HuH-7.5 (cell line): Measurements from ENCODE around the gene HAO2.
A peak's percentile ranks its signal among the peaks of the same experiment; 100 is the strongest.
"Not testable (repeated sequence)": the region's sequence is repeated elsewhere in the genome, so short reads cannot be mapped to it uniquely, and the experiment has no call there.

Experiments used
- DNase-seq: peaks from one replicate; pipeline ENCODE4 v3.0.0; 2011; ENCODE audit warnings: low spot score

The HAO2 gene

GRCh38 chr1:119368554-119368953 lies at the start of gene HAO2:
Gene HAO2, plus strand, starts transcription at chr1:119368785. Its CDS starts 12,301 bp downstream, at chr1:119381086.
- no peak for DNase-seq

GRCh38 chr1:119320100-119320499 lies 48.5 kb upstream of the HAO2 start:
- no peak for DNase-seq

GRCh38 chr1:119321666-119322419 lies 46.7 kb upstream of the HAO2 start:
- DNase-seq: no peak

- no peak for DNase-seq
Observed at GRCh38 chr1:119323216-119323982, 45.2 kb upstream of the HAO2 start.

- no peak for DNase-seq
Observed at GRCh38 chr1:119324198-119324597, 44.4 kb upstream of the HAO2 start.

GRCh38 chr1:119326251-119326650 lies 42.3 kb upstream of the HAO2 start:
- DNase-seq: no peak

GRCh38 chr1:119327094-119327449 lies 41.5 kb upstream of the HAO2 start:
- no peak for DNase-seq

GRCh38 chr1:119327450-119328155 lies 41.0 kb upstream of the HAO2 start:
- no peak for DNase-seq

- DNase-seq: no peak
Observed at GRCh38 chr1:119329541-119330461, 38.8 kb upstream of the HAO2 start.

GRCh38 chr1:119330466-119331189 lies 38.0 kb upstream of the HAO2 start:
- DNase-seq: no peak

- DNase-seq: no peak
Observed at GRCh38 chr1:119331190-119331515, 37.4 kb upstream of the HAO2 start.

- no peak for DNase-seq
Observed at GRCh38 chr1:119331915-119332314, 36.7 kb upstream of the HAO2 start.

- DNase-seq: no peak
Observed at GRCh38 chr1:119332622-119333021, 36.0 kb upstream of the HAO2 start.

- DNase-seq: no peak
Observed at GRCh38 chr1:119333163-119333896, 35.3 kb upstream of the HAO2 start.

GRCh38 chr1:119333897-119334250 lies 34.7 kb upstream of the HAO2 start:
- DNase-seq: not testable (repeated sequence)

- DNase-seq: no peak
Observed at GRCh38 chr1:119336848-119337247, 31.7 kb upstream of the HAO2 start.

GRCh38 chr1:119338004-119338403 lies 30.6 kb upstream of the HAO2 start:
- DNase-seq: no peak

GRCh38 chr1:119338757-119339156 lies 29.8 kb upstream of the HAO2 start:
- no peak for DNase-seq

GRCh38 chr1:119340861-119341261 lies 27.7 kb upstream of the HAO2 start:
- DNase-seq: no peak

GRCh38 chr1:119341372-119341947 lies 27.1 kb upstream of the HAO2 start:
- DNase-seq: peak; percentile 43
